Measurements from ENCODE around the gene RFX5.

Gene RFX5

GRCh38 chr1:151386002-151386401 lies 39.0 kb upstream of the RFX5 start:
- TF ChIP-seq, protein P1, sequence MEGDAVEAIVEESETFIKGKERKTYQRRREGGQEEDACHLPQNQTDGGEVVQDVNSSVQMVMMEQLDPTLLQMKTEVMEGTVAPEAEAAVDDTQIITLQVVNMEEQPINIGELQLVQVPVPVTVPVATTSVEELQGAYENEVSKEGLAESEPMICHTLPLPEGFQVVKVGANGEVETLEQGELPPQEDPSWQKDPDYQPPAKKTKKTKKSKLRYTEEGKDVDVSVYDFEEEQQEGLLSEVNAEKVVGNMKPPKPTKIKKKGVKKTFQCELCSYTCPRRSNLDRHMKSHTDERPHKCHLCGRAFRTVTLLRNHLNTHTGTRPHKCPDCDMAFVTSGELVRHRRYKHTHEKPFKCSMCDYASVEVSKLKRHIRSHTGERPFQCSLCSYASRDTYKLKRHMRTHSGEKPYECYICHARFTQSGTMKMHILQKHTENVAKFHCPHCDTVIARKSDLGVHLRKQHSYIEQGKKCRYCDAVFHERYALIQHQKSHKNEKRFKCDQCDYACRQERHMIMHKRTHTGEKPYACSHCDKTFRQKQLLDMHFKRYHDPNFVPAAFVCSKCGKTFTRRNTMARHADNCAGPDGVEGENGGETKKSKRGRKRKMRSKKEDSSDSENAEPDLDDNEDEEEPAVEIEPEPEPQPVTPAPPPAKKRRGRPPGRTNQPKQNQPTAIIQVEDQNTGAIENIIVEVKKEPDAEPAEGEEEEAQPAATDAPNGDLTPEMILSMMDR (IDR thresholded peaks at IDR 0.05), result no peak
- Histone ChIP-seq H2AFZ (no peak overlapping the region), H3K27ac (no peak overlapping the region), H3K9me3 (ENCODE audit: control insufficient read depth, low read length) (no peaks in the 10 kb centered on the region), H3K4me3 (ENCODE audit: low read depth, low read length) (no peak overlapping the region), H3K4me2 (ENCODE audit: low read length) (no peak overlapping the region), H3K79me2 (no peaks in the 10 kb centered on the region), H3K9ac (no peak overlapping the region), H3K36me3 (ENCODE audit: control insufficient read depth, insufficient read depth, low read length) (no peaks in the 10 kb centered on the region), H3K4me1 (no peaks in the 10 kb centered on the region), H3K27me3 (ENCODE audit: control insufficient read depth, insufficient read depth, low read length) (no peaks in the 10 kb centered on the region)

- Histone ChIP-seq H3K4me1 (no peaks in the 10 kb centered on the region), H3K79me2 (no peaks in the 10 kb centered on the region)
Observed at GRCh38 chr1:151384584-151384983, 37.5 kb upstream of the RFX5 start.

DNA sequence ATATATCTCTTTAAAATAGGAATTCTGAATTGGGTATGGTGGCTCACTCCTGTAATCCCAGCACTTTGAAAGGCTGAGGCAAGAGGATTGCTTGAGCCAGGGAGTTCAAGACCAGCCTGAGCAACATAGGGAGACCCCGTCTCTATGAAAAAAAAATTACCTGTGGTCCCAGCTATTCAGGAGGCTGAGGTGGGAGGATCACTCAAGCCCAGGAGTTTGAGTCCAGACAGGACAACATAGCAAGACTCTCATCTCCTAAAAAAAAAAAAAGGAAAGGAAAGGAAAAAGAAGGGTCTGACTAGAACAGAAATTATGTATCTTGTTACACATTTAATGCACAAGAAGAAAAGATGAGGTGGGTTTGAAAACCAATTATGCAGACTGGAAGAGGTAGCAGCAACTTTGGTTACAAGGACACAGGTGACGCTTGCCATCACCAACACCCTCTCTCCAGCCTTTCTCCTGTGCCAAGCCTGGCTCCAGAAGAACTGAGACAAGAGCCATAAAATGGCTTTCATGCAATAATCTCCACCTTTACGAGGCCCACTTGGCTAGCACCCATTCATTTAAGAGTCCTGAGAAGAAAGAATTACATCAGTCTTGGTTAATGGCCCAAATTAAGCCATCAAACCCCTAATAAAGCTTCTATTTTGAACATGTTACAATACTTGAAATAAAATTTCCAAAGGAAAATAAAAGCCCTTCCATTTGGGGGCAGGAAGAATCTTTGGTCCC lies 30.3 kb upstream of the RFX5 start:
- H3K36me3 ChIP-seq (ENCODE audit: control insufficient read depth, insufficient read depth, low read length), result no peaks in the 10 kb centered on the region
- H3K4me2 ChIP-seq (ENCODE audit: low read length), result no peak overlapping the region
- H3K79me2 ChIP-seq, result no peaks in the 10 kb centered on the region
- H3K27ac ChIP-seq, result no peak overlapping the region
- no peaks in the 10 kb centered on the region for H3K9me3 ChIP-seq (ENCODE audit: control insufficient read depth, low read length)
- no peaks in the 10 kb centered on the region for H3K4me1 ChIP-seq
- TF ChIP-seq, protein P1 (IDR thresholded peaks at IDR 0.05), result no peak
- no peaks in the 10 kb centered on the region for H3K27me3 ChIP-seq (ENCODE audit: control insufficient read depth, insufficient read depth, low read length)
- H3K9ac ChIP-seq, result no peak overlapping the region
- H3K4me3 ChIP-seq (ENCODE audit: low read depth, low read length), result no peak overlapping the region
- no peak overlapping the region for H2AFZ ChIP-seq

More at GRCh38 chr1:151384584-151384983, 37.5 kb upstream of the RFX5 start:
- H2AFZ ChIP-seq, result peak overlapping the region; percentile 50
- no peaks in the 10 kb centered on the region for H3K27me3 ChIP-seq (ENCODE audit: control insufficient read depth, insufficient read depth, low read length)
- TF ChIP-seq, protein P1 (IDR thresholded peaks at IDR 0.05), result no peak
- H3K4me2 ChIP-seq (ENCODE audit: low read length), result no peak overlapping the region
- no peak overlapping the region for H3K4me3 ChIP-seq (ENCODE audit: low read depth, low read length)
- H3K36me3 ChIP-seq (ENCODE audit: control insufficient read depth, insufficient read depth, low read length), result no peaks in the 10 kb centered on the region
- H3K9me3 ChIP-seq (ENCODE audit: control insufficient read depth, low read length), result no peaks in the 10 kb centered on the region
- no peak overlapping the region for H3K27ac ChIP-seq
- H3K9ac ChIP-seq, result no peak overlapping the region

GRCh38 chr1:151373196-151373595 lies 26.1 kb upstream of the RFX5 start:
- H3K4me3 ChIP-seq (ENCODE audit: low read depth, low read length), result no peak overlapping the region
- TF ChIP-seq, protein P1 (IDR thresholded peaks at IDR 0.05), result no peak

More at GRCh38 chr1:151373196-151373595, 26.1 kb upstream of the RFX5 start:
- H3K79me2 ChIP-seq, result no peaks in the 10 kb centered on the region
- H2AFZ ChIP-seq, result no peak overlapping the region
- H3K4me2 ChIP-seq (ENCODE audit: low read length), result no peak overlapping the region
- no peaks in the 10 kb centered on the region for H3K36me3 ChIP-seq (ENCODE audit: control insufficient read depth, insufficient read depth, low read length)
- no peak overlapping the region for H3K9ac ChIP-seq
- no peaks in the 10 kb centered on the region for H3K27me3 ChIP-seq (ENCODE audit: control insufficient read depth, insufficient read depth, low read length)
- no peaks in the 10 kb centered on the region for H3K9me3 ChIP-seq (ENCODE audit: control insufficient read depth, low read length)
- peaks cover 6% of the 10 kb centered on the region for H3K4me1 ChIP-seq
- no peak overlapping the region for H3K27ac ChIP-seq

Measured in parathyroid adenoma (tissue), 2 donors.